Measurements from ENCODE around the gene FERMT1.
"Not testable (repeated sequence)": the region's sequence is repeated elsewhere in the genome, so short reads cannot be mapped to it uniquely, and the experiment has no call there.

The FERMT1 gene

GRCh38 chr20:6067763-6068318 lies 55.0 kb downstream of the FERMT1 start:
- Histone ChIP-seq H3K9me3 (ENCODE audit: low read length) (no peaks in the 10 kb centered on the region), H3K4me3 (ENCODE audit: low read depth in 1 of 2, low read length in 2 of 2) (no peak overlapping the region), H3K27me3 (ENCODE audit: control insufficient read depth in 1 of 2, insufficient read depth in 2 of 2, low read length in 2 of 2) (no peaks in the 10 kb centered on the region), H3K36me3 (ENCODE audit: insufficient read depth, low read length) (no peaks in the 10 kb centered on the region), H3K27ac (ENCODE audit: low read depth, low read length) (no peak overlapping the region), H3K9ac (ENCODE audit: low read length) (no peak overlapping the region), H3K4me1 (ENCODE audit: insufficient read depth, low read length) (no peaks in the 10 kb centered on the region)

GRCh38 chr20:6066582-6066981 lies 56.2 kb downstream of the FERMT1 start:
- Histone ChIP-seq H3K36me3 (ENCODE audit: insufficient read depth, low read length) (no peaks in the 10 kb centered on the region), H3K27ac (ENCODE audit: low read depth, low read length) (no peak overlapping the region), H3K9ac (ENCODE audit: low read length) (no peak overlapping the region), H3K27me3 (ENCODE audit: control insufficient read depth in 1 of 2, insufficient read depth in 2 of 2, low read length in 2 of 2) (no peaks in the 10 kb centered on the region), H3K4me1 (ENCODE audit: insufficient read depth, low read length) (no peaks in the 10 kb centered on the region), H3K4me3 (ENCODE audit: low read depth in 1 of 2, low read length in 2 of 2) (no peak overlapping the region), H3K9me3 (ENCODE audit: low read length) (no peaks in the 10 kb centered on the region)

GRCh38 chr20:6061544-6061943 lies 61.3 kb downstream of the FERMT1 start:
- H3K4me1 ChIP-seq (ENCODE audit: insufficient read depth, low read length): no peaks in the 10 kb centered on the region
- H3K9ac ChIP-seq (ENCODE audit: low read length): no peak overlapping the region
- H3K9me3 ChIP-seq (ENCODE audit: low read length): no peaks in the 10 kb centered on the region
- H3K36me3 ChIP-seq (ENCODE audit: insufficient read depth, low read length): no peaks in the 10 kb centered on the region
- no peak overlapping the region for H3K4me3 ChIP-seq (ENCODE audit: low read depth in 1 of 2, low read length in 2 of 2)
- H3K27ac ChIP-seq (ENCODE audit: low read depth, low read length): no peak overlapping the region
- peaks cover 0 to 4% of the 10 kb centered on the region in 2 donors for H3K27me3 ChIP-seq (ENCODE audit: control insufficient read depth in 1 of 2, insufficient read depth in 2 of 2, low read length in 2 of 2)

- H3K9me3 ChIP-seq (ENCODE audit: low read length): no peaks in the 10 kb centered on the region
- H3K27me3 ChIP-seq (ENCODE audit: control insufficient read depth in 1 of 2, insufficient read depth in 2 of 2, low read length in 2 of 2): peaks cover 0 to 4% of the 10 kb centered on the region in 2 donors
- H3K9ac ChIP-seq (ENCODE audit: low read length): no peak overlapping the region
- H3K4me1 ChIP-seq (ENCODE audit: insufficient read depth, low read length): no peaks in the 10 kb centered on the region
- no peak overlapping the region for H3K4me3 ChIP-seq (ENCODE audit: low read depth in 1 of 2, low read length in 2 of 2)
- no peak overlapping the region for H3K27ac ChIP-seq (ENCODE audit: low read depth, low read length)
- H3K36me3 ChIP-seq (ENCODE audit: insufficient read depth, low read length): no peaks in the 10 kb centered on the region
Observed at GRCh38 chr20:6060213-6060612, 62.6 kb downstream of the FERMT1 start.

GRCh38 chr20:6058684-6059295 lies 64.0 kb downstream of the FERMT1 start:
- Histone ChIP-seq H3K9me3 (ENCODE audit: low read length) (no peaks in the 10 kb centered on the region), H3K27ac (ENCODE audit: low read depth, low read length) (no peak overlapping the region), H3K36me3 (ENCODE audit: insufficient read depth, low read length) (no peaks in the 10 kb centered on the region), H3K9ac (ENCODE audit: low read length) (no peak overlapping the region), H3K27me3 (ENCODE audit: control insufficient read depth in 1 of 2, insufficient read depth in 2 of 2, low read length in 2 of 2) (peaks cover 0 to 10% of the 10 kb centered on the region in 2 donors), H3K4me3 (ENCODE audit: low read depth in 1 of 2, low read length in 2 of 2) (no peak overlapping the region), H3K4me1 (ENCODE audit: insufficient read depth, low read length) (no peaks in the 10 kb centered on the region)

- no peaks in the 10 kb centered on the region for H3K4me1 ChIP-seq (ENCODE audit: insufficient read depth, low read length)
- no peak overlapping the region for H3K4me3 ChIP-seq (ENCODE audit: low read depth in 1 of 2, low read length in 2 of 2)
- H3K36me3 ChIP-seq (ENCODE audit: insufficient read depth, low read length): no peaks in the 10 kb centered on the region
- no peaks in the 10 kb centered on the region for H3K9me3 ChIP-seq (ENCODE audit: low read length)
- no peak overlapping the region for H3K9ac ChIP-seq (ENCODE audit: low read length)
- peaks cover 6 to 11% of the 10 kb centered on the region in 2 donors for H3K27me3 ChIP-seq (ENCODE audit: control insufficient read depth in 1 of 2, insufficient read depth in 2 of 2, low read length in 2 of 2)
- H3K27ac ChIP-seq (ENCODE audit: low read depth, low read length): no peak overlapping the region
Observed at GRCh38 chr20:6057691-6058090, 65.1 kb downstream of the FERMT1 start.

GRCh38 chr20:6057139-6057538 lies 65.7 kb downstream of the FERMT1 start:
- H3K4me3 ChIP-seq (ENCODE audit: low read depth in 1 of 2, low read length in 2 of 2): no peak overlapping the region
- no peaks in the 10 kb centered on the region for H3K9me3 ChIP-seq (ENCODE audit: low read length)
- no peaks in the 10 kb centered on the region for H3K4me1 ChIP-seq (ENCODE audit: insufficient read depth, low read length)
- H3K36me3 ChIP-seq (ENCODE audit: insufficient read depth, low read length): no peaks in the 10 kb centered on the region
- H3K9ac ChIP-seq (ENCODE audit: low read length): no peak overlapping the region
- peaks cover 6 to 17% of the 10 kb centered on the region in 2 donors for H3K27me3 ChIP-seq (ENCODE audit: control insufficient read depth in 1 of 2, insufficient read depth in 2 of 2, low read length in 2 of 2)
- no peak overlapping the region for H3K27ac ChIP-seq (ENCODE audit: low read depth, low read length)

- Histone ChIP-seq H3K4me1 (ENCODE audit: insufficient read depth, low read length) (no peaks in the 10 kb centered on the region), H3K27me3 (ENCODE audit: control insufficient read depth in 1 of 2, insufficient read depth in 2 of 2, low read length in 2 of 2) (peaks cover 6 to 25% of the 10 kb centered on the region in 2 donors), H3K9me3 (ENCODE audit: low read length) (no peaks in the 10 kb centered on the region), H3K27ac (ENCODE audit: low read depth, low read length) (no peak overlapping the region), H3K4me3 (ENCODE audit: low read depth in 1 of 2, low read length in 2 of 2) (no peak overlapping the region), H3K36me3 (ENCODE audit: insufficient read depth, low read length) (no peaks in the 10 kb centered on the region), H3K9ac (ENCODE audit: low read length) (no peak overlapping the region)
Observed at GRCh38 chr20:6055981-6056569, 66.8 kb downstream of the FERMT1 start.

GRCh38 chr20:6055161-6055783 lies 67.6 kb downstream of the FERMT1 start:
- H3K9ac ChIP-seq (ENCODE audit: low read length): no peak overlapping the region
- no peaks in the 10 kb centered on the region for H3K9me3 ChIP-seq (ENCODE audit: low read length)
- no peaks in the 10 kb centered on the region for H3K4me1 ChIP-seq (ENCODE audit: insufficient read depth, low read length)
- H3K27me3 ChIP-seq (ENCODE audit: control insufficient read depth in 1 of 2, insufficient read depth in 2 of 2, low read length in 2 of 2): peaks cover 6 to 28% of the 10 kb centered on the region in 2 donors
- H3K27ac ChIP-seq (ENCODE audit: low read depth, low read length): no peak overlapping the region
- H3K4me3 ChIP-seq (ENCODE audit: low read depth in 1 of 2, low read length in 2 of 2): no peak overlapping the region
- H3K36me3 ChIP-seq (ENCODE audit: insufficient read depth, low read length): no peaks in the 10 kb centered on the region

GRCh38 chr20:6054689-6055051 lies 68.2 kb downstream of the FERMT1 start:
- H3K36me3 ChIP-seq (ENCODE audit: insufficient read depth, low read length); H3K9me3 ChIP-seq (ENCODE audit: low read length); H3K27ac ChIP-seq (ENCODE audit: low read depth, low read length); H3K4me1 ChIP-seq (ENCODE audit: insufficient read depth, low read length); H3K4me3 ChIP-seq (ENCODE audit: low read depth in 1 of 2, low read length in 2 of 2); H3K9ac ChIP-seq (ENCODE audit: low read length): not testable (repeated sequence)
- peaks cover 6 to 28% of the 10 kb centered on the region in 2 donors for H3K27me3 ChIP-seq (ENCODE audit: control insufficient read depth in 1 of 2, insufficient read depth in 2 of 2, low read length in 2 of 2)

GRCh38 chr20:6053776-6054688 lies 68.8 kb downstream of the FERMT1 start, which contains the start of gene LRRN4:
Gene LRRN4, minus strand, starts transcription at chr20:6054060. Its CDS starts 1,261 bp downstream, at chr20:6052799.
- H3K27me3 ChIP-seq (ENCODE audit: control insufficient read depth in 1 of 2, insufficient read depth in 2 of 2, low read length in 2 of 2): peaks cover 6 to 28% of the 10 kb centered on the region in 2 donors
- H3K27ac ChIP-seq (ENCODE audit: low read depth, low read length): no peak within 1 kb of the TSS
- H3K9ac ChIP-seq (ENCODE audit: low read length): no peak within 1 kb of the TSS
- H3K4me1 ChIP-seq (ENCODE audit: insufficient read depth, low read length): no peaks in the 10 kb centered on the region
- no peaks in the 10 kb centered on the region for H3K36me3 ChIP-seq (ENCODE audit: insufficient read depth, low read length)
- H3K4me3 ChIP-seq (ENCODE audit: low read depth in 1 of 2, low read length in 2 of 2): no peak within 1 kb of the TSS
- H3K9me3 ChIP-seq (ENCODE audit: low read length): no peaks in the 10 kb centered on the region
